Body of pancreas (tissue), 4 donors: Measurements from ENCODE around the gene RWDD4. TPM values are rescaled to one million over a fixed set of nuclear protein-coding genes. Genes with fewer than 3 reads are reported as not detected.

Experiments used
- ATAC-seq: fragments of 150-250 bp; one replicate; pipeline ENCODE4 v1.9.1; 2016
- DNase-seq, 4 donors: peaks; one replicate each; pipeline ENCODE4 v3.0.0-alpha.2; 2019
- H3K27ac ChIP-seq, 4 donors: fragments of 200-600 bp; sonication (generic); 1 replicate in 3 of 4; 2 replicates in 1 of 4; pipeline versions ENCODE4 v1.5.1 to v1.6.1; 2016 to 2019; ENCODE audit warnings: mild to moderate bottlenecking in 1 of 4, mixed read lengths in 1 of 4, moderate library complexity in 1 of 4
- H3K27me3 ChIP-seq, 2 donors: fragments of 200-600 bp; sonication (generic); one replicate each; pipeline ENCODE4 v1.6.0; 2016; ENCODE audit warnings: mild to moderate bottlenecking in 1 of 2
- H3K36me3 ChIP-seq, 2 donors: fragments of 200-600 bp; sonication (generic); replicated peaks in 1 of 2; 2 replicates each; pipeline ENCODE4 v1.5.1; 2016; ENCODE audit warnings: low read depth in 2 of 2; ENCODE audit not compliant: insufficient read depth in 1 of 2
- H3K4me1 ChIP-seq: fragments of 200-600 bp; sonication (generic); one replicate; pipeline ENCODE4 v1.6.0; 2016
- H3K4me3 ChIP-seq, 2 donors: fragments of 200-600 bp; sonication (generic); 1 replicate in 1 of 2; 2 replicates in 1 of 2; pipeline ENCODE4 v1.5.1; 2016 to 2019
- H3K9me3 ChIP-seq, 3 donors: fragments of 200-600 bp; sonication (generic); 1 replicate in 2 of 3; 2 replicates in 1 of 3; pipeline ENCODE4 v1.5.1; 2016
- POLR2A ChIP-seq, 3 donors: fragments of 450-650 bp; IDR thresholded peaks; one replicate each; pipeline ENCODE4 v1.6.1; 2016; ENCODE audit warnings: antibody characterized with exemption in 3 of 3, mild to moderate bottlenecking in 2 of 3
- WGBS, 2 donors: methylation state at CpG; one replicate each; pipeline ENCODE4 v1.1.5; 2017; 5-methylcytosine and 5-hydroxymethylcytosine counted together
- intact Hi-C: fragments of 100-400 bp; cut with DNase I; formaldehyde crosslinking; loops from one replicate; pipeline ENCODE4 v1.15.1; 2023
- small RNA-seq: library from RNA; depleted of rRNA; stranded (forward); fragments of <200 nt; gene quantifications from one replicate; pipeline ENCODE3, GENCODE V24; 2016
- total RNA-seq, 2 donors: library from RNA; depleted of rRNA; stranded (reverse); fragments of >200 nt; gene quantifications; one replicate each; pipeline ENCODE4 v1.1.0, GENCODE V29; 2016
- TF ChIP-seq, protein P1 (sequence below), 7 experiments: fragments of 450-650 bp in 4 of 7; fragments of 200-600 bp in 3 of 7; sonication (generic) in 3 of 7; IDR thresholded peaks; one replicate each; pipeline ENCODE4 v1.5.1; 2016 to 2019; ENCODE audit warnings: antibody characterized with exemption in 7 of 7

The RWDD4 gene
- total RNA-seq, 2 donors from 2014 or later: 15.2 to 23.3 TPM

DNA sequence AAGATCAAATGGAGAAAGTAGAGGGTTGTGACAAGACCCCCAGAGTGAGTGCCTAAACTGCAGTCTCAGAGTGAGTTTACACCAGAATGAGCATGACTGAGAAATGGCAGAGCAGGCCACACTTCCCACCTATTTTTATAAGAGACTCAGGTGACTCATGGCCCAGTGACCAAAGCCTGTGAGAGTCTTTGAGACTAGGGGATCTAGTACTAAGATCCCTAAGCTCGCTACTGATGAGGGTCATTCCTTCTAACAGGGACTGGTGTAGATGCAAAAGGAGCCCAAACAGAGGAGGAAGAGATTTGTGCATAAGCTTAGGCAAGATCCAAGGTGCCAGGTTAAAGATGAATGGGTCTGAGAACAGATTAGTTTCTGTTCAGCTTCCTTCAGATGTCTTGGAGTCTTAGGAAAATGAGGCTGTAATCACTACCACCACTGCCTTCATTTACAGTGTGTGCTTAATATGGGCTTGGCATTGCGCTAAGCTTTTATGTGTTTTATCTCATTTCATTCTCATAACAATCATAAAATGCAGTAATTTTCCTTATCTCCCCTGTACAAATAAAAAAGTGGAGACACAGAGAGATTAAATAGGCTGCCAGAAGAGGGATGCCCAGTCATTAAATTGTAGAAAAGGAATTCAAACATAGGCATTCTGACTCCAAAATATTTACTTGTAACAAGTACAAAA lies 62.8 kb downstream of the RWDD4 start:
- DNase-seq (no peak), ATAC-seq (peak; percentile 33)
- H3K4me3 ChIP-seq: no peak overlapping the region
- H3K27ac ChIP-seq: peak overlapping the region in 1 of 4 donors; percentile 37
- H3K9me3 ChIP-seq: no peaks in the 10 kb centered on the region
- intact Hi-C loops: no loop called here
- no peak for TF ChIP-seq POLR2A (IDR thresholded peaks at IDR 0.05)
- TF ChIP-seq, protein P1, sequence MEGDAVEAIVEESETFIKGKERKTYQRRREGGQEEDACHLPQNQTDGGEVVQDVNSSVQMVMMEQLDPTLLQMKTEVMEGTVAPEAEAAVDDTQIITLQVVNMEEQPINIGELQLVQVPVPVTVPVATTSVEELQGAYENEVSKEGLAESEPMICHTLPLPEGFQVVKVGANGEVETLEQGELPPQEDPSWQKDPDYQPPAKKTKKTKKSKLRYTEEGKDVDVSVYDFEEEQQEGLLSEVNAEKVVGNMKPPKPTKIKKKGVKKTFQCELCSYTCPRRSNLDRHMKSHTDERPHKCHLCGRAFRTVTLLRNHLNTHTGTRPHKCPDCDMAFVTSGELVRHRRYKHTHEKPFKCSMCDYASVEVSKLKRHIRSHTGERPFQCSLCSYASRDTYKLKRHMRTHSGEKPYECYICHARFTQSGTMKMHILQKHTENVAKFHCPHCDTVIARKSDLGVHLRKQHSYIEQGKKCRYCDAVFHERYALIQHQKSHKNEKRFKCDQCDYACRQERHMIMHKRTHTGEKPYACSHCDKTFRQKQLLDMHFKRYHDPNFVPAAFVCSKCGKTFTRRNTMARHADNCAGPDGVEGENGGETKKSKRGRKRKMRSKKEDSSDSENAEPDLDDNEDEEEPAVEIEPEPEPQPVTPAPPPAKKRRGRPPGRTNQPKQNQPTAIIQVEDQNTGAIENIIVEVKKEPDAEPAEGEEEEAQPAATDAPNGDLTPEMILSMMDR (IDR thresholded peaks at IDR 0.05): no peak
- peaks cover 24% of the 10 kb centered on the region for H3K4me1 ChIP-seq
- 29 to 48% methylated on average over 2 of the region's 2 CpGs for WGBS, 2 donors
- H3K36me3 ChIP-seq: no peaks in the 10 kb centered on the region
- H3K27me3 ChIP-seq: no peaks in the 10 kb centered on the region

DNA sequence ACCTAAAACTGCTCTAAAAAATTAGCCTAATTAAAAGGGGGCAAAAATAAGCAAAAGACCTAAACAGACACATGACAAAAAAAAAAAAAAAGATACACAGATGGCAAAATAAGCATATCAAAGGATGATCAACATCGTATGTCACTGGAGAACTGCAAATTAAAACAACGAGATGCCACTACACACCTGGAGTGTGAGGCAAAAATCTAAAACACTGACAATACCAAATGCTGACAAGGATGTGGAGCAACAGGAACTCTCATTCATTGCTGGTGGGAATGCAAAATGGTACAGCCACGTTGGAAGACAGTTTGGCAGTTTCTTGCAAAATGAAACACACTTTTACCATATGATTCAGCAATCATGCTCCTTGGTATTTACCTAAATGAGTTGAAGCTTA lies 64.2 kb downstream of the RWDD4 start:
- H3K9me3 ChIP-seq: no peaks in the 10 kb centered on the region
- TF ChIP-seq, protein P1 (IDR thresholded peaks at IDR 0.05): no peak
- no peak for TF ChIP-seq POLR2A (IDR thresholded peaks at IDR 0.05)
- intact Hi-C loops: no loop called here
- peaks cover 20% of the 10 kb centered on the region for H3K4me1 ChIP-seq
- no peak overlapping the region for H3K4me3 ChIP-seq
- no peaks in the 10 kb centered on the region for H3K36me3 ChIP-seq
- no peaks in the 10 kb centered on the region for H3K27me3 ChIP-seq
- 79 to 80% methylated on average over 3 of the region's 3 CpGs for WGBS, 2 donors
- no peak overlapping the region for H3K27ac ChIP-seq
- ATAC-seq (no peak), DNase-seq (no peak)

DNA sequence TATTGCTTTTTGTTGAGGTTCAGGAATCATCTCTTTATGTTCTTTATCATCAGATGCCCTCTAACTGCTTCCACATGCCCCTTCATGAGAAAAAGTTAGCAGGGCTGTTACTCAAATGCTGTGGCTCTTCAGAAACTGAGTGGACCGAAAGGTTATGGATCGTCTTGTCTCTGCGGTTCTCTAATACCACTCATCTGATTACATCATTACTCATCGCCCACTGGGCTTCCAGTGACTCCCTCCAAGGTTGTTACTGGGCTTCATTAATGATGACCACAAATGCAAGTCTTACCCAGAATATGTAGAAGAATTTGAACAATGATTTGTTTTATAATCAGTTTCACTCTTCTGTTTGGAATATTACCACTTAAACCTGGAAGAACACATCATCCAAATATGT lies 67.7 kb downstream of the RWDD4 start:
- H3K27me3 ChIP-seq: no peaks in the 10 kb centered on the region
- no peak overlapping the region for H3K27ac ChIP-seq
- no peaks in the 10 kb centered on the region for H3K9me3 ChIP-seq
- no peak overlapping the region for H3K4me3 ChIP-seq
- ATAC-seq (no peak), DNase-seq (no peak)
- 92 to 93% methylated on average over 4 of the region's 4 CpGs for WGBS, 2 donors
- intact Hi-C loops: no loop called here
- H3K36me3 ChIP-seq: no peaks in the 10 kb centered on the region
- peaks cover 20% of the 10 kb centered on the region for H3K4me1 ChIP-seq
- TF ChIP-seq, protein P1 (IDR thresholded peaks at IDR 0.05): no peak
- TF ChIP-seq POLR2A (IDR thresholded peaks at IDR 0.05): no peak

Small RNA genes lying within 50 kb of the gene (small RNA-seq; reads per million reads assigned to genes)
- gene RNU6-1053P: not detected
- not detected for gene RNU6-335P
- not detected for gene RNU6-479P

Other genes starting within 250 kb of the RWDD4 start
- 10 to 100 TPM; 10.9 to 20.4 TPM for gene CDKN2AIP, start 214.5 kb downstream of the RWDD4 start, total RNA-seq
- gene ING2, start 154.1 kb downstream of the RWDD4 start, total RNA-seq: 10 to 100 TPM in 1 of 2 donors, 1 to 10 TPM in 1; 3.6 to 14.5 TPM
- gene TRAPPC11, start 108 bp upstream of the RWDD4 start, total RNA-seq: 100 to 1,000 TPM in 1 of 2 donors, 10 to 100 TPM in 1; 22.6 to 107 TPM
- 10 to 100 TPM; 15.0 to 15.8 TPM for gene STOX2, start 246.1 kb upstream of the RWDD4 start, total RNA-seq